Activated CD4-positive, CD25-positive, alpha-beta regulatory T cell (primary cell): ENCODE results near the gene CASP1.
"Not testable (repeated sequence)": the region's sequence is repeated elsewhere in the genome, so short reads cannot be mapped to it uniquely, and the experiment has no call there.

Source experiments
- DNase-seq, 4 experiments: peaks; one replicate each; lab custom pipeline; 2025; lab: John Stamatoyannopoulos, UW

The CASP1 gene

GRCh38 chr11:105045676-105046296 lies 10.8 kb upstream of the CASP1 start:
- no peak for DNase-seq

GRCh38 chr11:105044557-105045524 lies 9.9 kb upstream of the CASP1 start, which contains the start of gene CARD16:
Gene CARD16 (minus strand): TSS chr11:105045335. CDS start chr11:105045297, 38 bp downstream.
- DNase-seq: not testable (repeated sequence)

GRCh38 chr11:105042178-105042577 lies 7.2 kb upstream of the CASP1 start:
- no peak for DNase-seq

- DNase-seq: no peak
These were observed 5.8 kb upstream of the CASP1 start for GRCh38 chr11:105040703-105041102.

- DNase-seq: not testable (repeated sequence)
These were observed 556 bp downstream of the CASP1 start for GRCh38 chr11:105034388-105034787.

GRCh38 chr11:105033781-105034180 lies 1.2 kb downstream of the CASP1 start:
- DNase-seq: no peak

- no peak for DNase-seq
These were observed 1.6 kb downstream of the CASP1 start for GRCh38 chr11:105033343-105033742.

GRCh38 chr11:105032495-105032894 lies 2.4 kb downstream of the CASP1 start:
- DNase-seq: no peak

GRCh38 chr11:105027678-105028077 lies 7.3 kb downstream of the CASP1 start:
- no peak for DNase-seq

- no peak for DNase-seq
These were observed 10.6 kb downstream of the CASP1 start for GRCh38 chr11:105024394-105024793.

- DNase-seq: no peak
These were observed 11.9 kb downstream of the CASP1 start, which contains the start of gene CASP5 for GRCh38 chr11:105023003-105023402. Gene CASP5 (minus strand): TSS chr11:105023168. CDS start chr11:105023136, 32 bp downstream.

GRCh38 chr11:105022527-105022926 lies 12.4 kb downstream of the CASP1 start:
- DNase-seq: no peak

- DNase-seq: no peak
These were observed 27.5 kb downstream of the CASP1 start for GRCh38 chr11:105007463-105007862.

GRCh38 chr11:105005451-105005845 lies 29.5 kb downstream of the CASP1 start:
- DNase-seq: no peak

- no peak for DNase-seq
These were observed 30.9 kb downstream of the CASP1 start for GRCh38 chr11:105004021-105004420.

- no peak for DNase-seq
These were observed 31.8 kb downstream of the CASP1 start for GRCh38 chr11:105003151-105003550.

- DNase-seq: peak; percentile 6 to 20 (median 8)
These were observed 34.1 kb downstream of the CASP1 start for GRCh38 chr11:105000797-105001196.

- no peak for DNase-seq
These were observed 34.8 kb downstream of the CASP1 start for GRCh38 chr11:105000167-105000566.

- no peak for DNase-seq
These were observed 35.2 kb downstream of the CASP1 start for GRCh38 chr11:104999721-105000120.

GRCh38 chr11:104997288-104997687 lies 37.7 kb downstream of the CASP1 start:
- no peak for DNase-seq

GRCh38 chr11:104995001-104995408 lies 39.9 kb downstream of the CASP1 start:
- DNase-seq: no peak

GRCh38 chr11:104992781-104993180 lies 42.2 kb downstream of the CASP1 start:
- DNase-seq: no peak

- DNase-seq: no peak
These were observed 43.0 kb downstream of the CASP1 start for GRCh38 chr11:104991994-104992393.
